LNCaP clone FGC (cell line): ENCODE measurements around the gene RANBP17.
"Not testable (repeated sequence)": the region's sequence is repeated elsewhere in the genome, so short reads cannot be mapped to it uniquely, and the experiment has no call there.

ENCODE experiments used
- DNase-seq: peaks from one replicate; pipeline ENCODE4 v3.0.0-alpha.2; 2011; ENCODE audit warnings: low read depth
- H3K4me3 ChIP-seq: 2 replicates; pipeline ENCODE4 v1.5.1; 2011; ENCODE audit warnings: mild to moderate bottlenecking, low read depth, low read length, control low read depth
- TF ChIP-seq, protein P1 (sequence below): IDR thresholded peaks from 2 replicates; pipeline ENCODE4 v1.5.1; 2012; ENCODE audit warnings: mild to moderate bottlenecking; ENCODE audit not compliant: control insufficient read depth, insufficient read depth; ENCODE audit errors: extremely low read depth

The RANBP17 gene

GRCh38 chr5:171029401-171029800 is 167.6 kb downstream of the RANBP17 start:
- no peak for DNase-seq
- TF ChIP-seq, protein P1, sequence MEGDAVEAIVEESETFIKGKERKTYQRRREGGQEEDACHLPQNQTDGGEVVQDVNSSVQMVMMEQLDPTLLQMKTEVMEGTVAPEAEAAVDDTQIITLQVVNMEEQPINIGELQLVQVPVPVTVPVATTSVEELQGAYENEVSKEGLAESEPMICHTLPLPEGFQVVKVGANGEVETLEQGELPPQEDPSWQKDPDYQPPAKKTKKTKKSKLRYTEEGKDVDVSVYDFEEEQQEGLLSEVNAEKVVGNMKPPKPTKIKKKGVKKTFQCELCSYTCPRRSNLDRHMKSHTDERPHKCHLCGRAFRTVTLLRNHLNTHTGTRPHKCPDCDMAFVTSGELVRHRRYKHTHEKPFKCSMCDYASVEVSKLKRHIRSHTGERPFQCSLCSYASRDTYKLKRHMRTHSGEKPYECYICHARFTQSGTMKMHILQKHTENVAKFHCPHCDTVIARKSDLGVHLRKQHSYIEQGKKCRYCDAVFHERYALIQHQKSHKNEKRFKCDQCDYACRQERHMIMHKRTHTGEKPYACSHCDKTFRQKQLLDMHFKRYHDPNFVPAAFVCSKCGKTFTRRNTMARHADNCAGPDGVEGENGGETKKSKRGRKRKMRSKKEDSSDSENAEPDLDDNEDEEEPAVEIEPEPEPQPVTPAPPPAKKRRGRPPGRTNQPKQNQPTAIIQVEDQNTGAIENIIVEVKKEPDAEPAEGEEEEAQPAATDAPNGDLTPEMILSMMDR: no peak
- no peak overlapping the region for H3K4me3 ChIP-seq

DNA sequence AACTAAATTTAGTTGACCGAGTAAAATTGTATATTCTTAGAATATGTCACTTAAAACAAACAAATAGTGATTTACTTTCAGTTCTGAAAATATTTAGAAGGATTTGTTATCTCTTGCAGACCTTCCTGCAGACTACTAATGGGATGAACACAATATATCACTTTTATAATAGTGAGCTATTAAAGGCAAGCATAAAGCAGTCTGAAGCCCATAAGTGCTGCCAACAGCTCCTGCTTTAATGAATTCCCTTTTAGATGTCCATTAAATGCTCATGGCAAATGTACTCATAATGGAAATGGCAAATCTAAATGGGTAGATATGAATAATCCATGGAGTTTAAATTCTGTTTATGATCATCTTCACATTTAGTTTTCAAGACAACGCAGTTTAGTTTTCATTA is 170.2 kb downstream of the RANBP17 start:
- no peak for DNase-seq
- H3K4me3 ChIP-seq: no peak overlapping the region
- TF ChIP-seq, protein P1: no peak

- H3K4me3 ChIP-seq: no peak overlapping the region
- DNase-seq: no peak
- TF ChIP-seq, protein P1: no peak
Observed at GRCh38 chr5:171032435-171032973, 170.7 kb downstream of the RANBP17 start.

DNA sequence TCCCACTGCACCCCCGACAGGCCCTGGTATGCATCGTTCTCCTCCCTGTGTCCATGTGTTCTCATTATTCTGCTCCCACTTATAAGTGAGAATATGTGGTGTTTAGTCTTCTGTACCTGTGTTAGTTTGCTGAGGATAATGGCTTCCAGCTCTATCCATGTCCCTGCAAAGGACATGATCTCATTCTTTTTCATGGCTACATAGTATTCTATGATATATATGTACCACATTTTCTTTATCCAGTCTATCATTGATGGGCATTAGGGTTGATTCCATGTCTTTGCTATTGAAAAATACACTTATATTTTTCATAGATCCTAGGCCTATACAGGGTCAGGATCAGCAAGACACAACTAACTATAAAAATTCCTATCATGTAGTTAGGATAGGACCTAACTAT is 180.1 kb downstream of the RANBP17 start:
- DNase-seq, H3K4me3 ChIP-seq: not testable (repeated sequence)

DNA sequence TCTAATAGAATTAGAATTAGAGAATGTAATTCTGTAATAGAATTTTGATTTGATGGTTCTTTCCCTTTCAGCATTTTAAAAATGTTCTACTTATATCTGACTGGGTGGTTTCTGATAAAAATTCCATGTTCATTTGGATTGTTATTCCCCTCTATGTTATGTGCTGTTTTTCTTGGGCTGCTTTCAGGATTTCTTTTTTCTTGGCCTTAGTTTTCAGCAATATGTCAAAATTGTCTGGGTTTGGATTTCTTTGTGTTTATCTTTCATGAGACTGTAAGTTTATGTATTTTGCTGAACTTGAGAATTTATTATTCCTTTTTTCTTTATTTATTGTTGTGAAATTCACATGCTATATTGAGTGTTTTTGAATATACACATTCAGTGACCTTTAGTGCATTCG is 189.1 kb downstream of the RANBP17 start:
- no peak for DNase-seq
- TF ChIP-seq, protein P1: no peak
- no peak overlapping the region for H3K4me3 ChIP-seq

DNA sequence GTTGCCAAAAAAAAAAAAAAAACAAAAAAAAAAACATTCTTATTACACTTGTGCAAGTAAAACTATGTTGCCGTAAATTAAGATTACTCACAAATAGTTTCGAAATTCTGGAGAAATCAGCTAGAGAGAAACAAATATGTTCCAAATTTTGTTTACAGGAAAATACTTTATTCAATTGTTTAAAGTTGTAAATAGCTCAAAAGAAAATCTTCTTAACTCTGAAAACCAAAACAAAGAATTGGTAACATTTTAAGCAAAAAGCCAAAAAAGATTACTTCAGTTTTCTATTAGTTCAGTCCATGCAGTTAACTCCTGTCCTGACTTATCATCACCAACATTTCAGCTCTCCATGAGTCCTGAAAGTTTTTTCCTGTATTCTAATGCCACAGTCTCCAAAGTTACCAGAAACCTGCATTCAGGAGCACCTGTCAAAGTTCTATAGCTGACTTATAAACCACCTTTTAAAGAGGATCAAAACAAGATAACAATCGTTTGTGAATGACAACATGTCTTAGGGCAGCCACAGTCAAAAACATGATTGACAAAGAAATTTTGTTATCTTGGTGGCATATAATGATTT is 194.1 kb downstream of the RANBP17 start:
- H3K4me3 ChIP-seq: no peak overlapping the region
- no peak for DNase-seq
- TF ChIP-seq, protein P1: no peak

GRCh38 chr5:171067540-171068130 is 205.8 kb downstream of the RANBP17 start:
- H3K4me3 ChIP-seq: no peak overlapping the region
- TF ChIP-seq, protein P1: no peak
- no peak for DNase-seq
